PC-9 (cell line): ENCODE data around the gene CMBL. TPM values are rescaled to one million over a fixed set of nuclear protein-coding genes. Genes with fewer than 3 reads are reported as not detected.

ENCODE experiments used
- BruUV-seq: library from RNA; stranded (reverse); fragments of 400-500 nt; replicated peaks from 2 replicates; lab custom pipeline; 2021; lab: Mats Ljungman, UMichigan
- CTCF ChIA-PET: fragments of 300-600 bp; sonication (Branson Sonifier 250); formaldehyde crosslinking; loops from one replicate; lab custom pipeline; 2022; ENCODE audit warnings: antibody characterized with exemption; lab: Charles Lee
- POLR2A ChIA-PET: fragments of 300-600 bp; sonication (Branson Sonifier 250); formaldehyde crosslinking; loops from one replicate; lab custom pipeline; 2022; ENCODE audit warnings: antibody characterized with exemption; ENCODE audit not compliant: unreplicated experiment; lab: Charles Lee
- DNase-seq, 2 experiments: peaks; one replicate each; pipeline versions ENCODE4 v3.0.0 to v3.0.0-alpha.2; 2015 to 2022; ENCODE audit warnings: mixed read lengths in 1 of 2
- H2AFZ ChIP-seq: fragments of 200-600 bp; sonication (generic); 2 replicates; pipeline ENCODE4 v1.8.1; 2017; ENCODE audit warnings: antibody characterized with exemption
- H3F3A ChIP-seq: fragments of 200-600 bp; sonication (generic); 2 replicates; pipeline ENCODE4 v1.8.1; 2017; ENCODE audit warnings: antibody characterized with exemption, mild to moderate bottlenecking, low read depth; ENCODE audit not compliant: insufficient read depth
- H3K27ac ChIP-seq: fragments of 200-600 bp; sonication (generic); 2 replicates; pipeline ENCODE4 v1.6.1; 2016; ENCODE audit warnings: mixed run types
- H3K27me3 ChIP-seq: fragments of 200-600 bp; sonication (generic); 2 replicates; pipeline ENCODE4 v1.6.1; 2016; ENCODE audit warnings: low read depth, mixed run types; ENCODE audit not compliant: insufficient read depth
- H3K36me3 ChIP-seq: fragments of 200-600 bp; sonication (generic); 2 replicates; pipeline ENCODE4 v1.6.1; 2016; ENCODE audit warnings: low read depth, mixed run types
- H3K4me1 ChIP-seq: fragments of 200-600 bp; sonication (generic); replicated peaks from 2 replicates; pipeline ENCODE4 v1.6.1; 2016; ENCODE audit warnings: mixed run types; ENCODE audit not compliant: insufficient read depth
- H3K4me2 ChIP-seq: fragments of 200-600 bp; sonication (generic); 2 replicates; pipeline ENCODE4 v1.6.1; 2017; ENCODE audit warnings: mixed run types
- H3K4me3 ChIP-seq: fragments of 200-600 bp; sonication (generic); 2 replicates; pipeline ENCODE4 v1.6.1; 2016; ENCODE audit warnings: mixed run types
- H3K79me2 ChIP-seq: fragments of 200-600 bp; sonication (generic); 2 replicates; pipeline ENCODE4 v1.6.1; 2017; ENCODE audit warnings: low read depth, mixed run types
- H3K9me2 ChIP-seq: fragments of 200-600 bp; sonication (generic); 2 replicates; pipeline ENCODE4 v1.8.1; 2017; ENCODE audit warnings: mild to moderate bottlenecking; ENCODE audit not compliant: insufficient read depth
- H3K9me3 ChIP-seq: fragments of 200-600 bp; sonication (generic); 2 replicates; pipeline ENCODE4 v1.8.1; 2016; ENCODE audit warnings: low read depth; ENCODE audit not compliant: insufficient read depth
- H4K20me1 ChIP-seq: fragments of 200-600 bp; sonication (generic); 2 replicates; pipeline ENCODE4 v1.8.1; 2017; ENCODE audit not compliant: insufficient read depth
- CTCF ChIP-seq: fragments of 200-600 bp; sonication (generic); conservative IDR thresholded peaks from 2 replicates; pipeline ENCODE4 v1.6.1; 2017; ENCODE audit warnings: mixed run types, antibody characterized with exemption, mild to moderate bottlenecking, moderate library complexity
- EZH2 ChIP-seq: fragments of 200-600 bp; sonication (generic); IDR thresholded peaks from 2 replicates; pipeline ENCODE4 v1.8.0; 2017; ENCODE audit warnings: antibody characterized with exemption, low read depth
- intact Hi-C: fragments of 100-400 bp; cut with micrococcal nuclease; formaldehyde crosslinking; loops from one replicate; pipeline ENCODE4 v1.10.0; 2022; ENCODE audit not compliant: unreplicated experiment
- total RNA-seq: library from RNA; stranded (reverse); gene quantifications from 2 replicates; pipeline ENCODE4 v1.2.3, GENCODE V29; 2021

Gene CMBL
- total RNA-seq, 1 experiment from 2014 or later: 286 TPM

- no peak overlapping the region for H3K4me2 ChIP-seq
- no peaks in the 10 kb centered on the region for H3K9me3 ChIP-seq
- H3K9me2 ChIP-seq: no peaks in the 10 kb centered on the region
- H3K36me3 ChIP-seq: no peaks in the 10 kb centered on the region
- no peak for DNase-seq
- no peaks in the 10 kb centered on the region for H3K79me2 ChIP-seq
- H3F3A ChIP-seq: peaks cover 12% of the 10 kb centered on the region
- no TSS peak for BruUV-seq
- CTCF ChIA-PET: no interaction called here
- H3K27me3 ChIP-seq: no peaks in the 10 kb centered on the region
- TF ChIP-seq EZH2 (no peak), CTCF (no peak)
- no peak overlapping the region for H2AFZ ChIP-seq
- POLR2A ChIA-PET: interaction anchor here (0.6 kb wide), 2 partner anchors 8 to 21 kb away, joined by 3 to 4 read pairs; no protein-coding TSS in a partner anchor
- H3K4me3 ChIP-seq: no peak overlapping the region
- intact Hi-C loops: no loop called here
- no peaks in the 10 kb centered on the region for H4K20me1 ChIP-seq
- H3K27ac ChIP-seq: no peak overlapping the region
- peaks cover 15% of the 10 kb centered on the region for H3K4me1 ChIP-seq
Measured at GRCh38 chr5:10272053-10272874, 35.4 kb downstream of the CMBL start.

- no peak overlapping the region for H2AFZ ChIP-seq
- H3K9me2 ChIP-seq: no peaks in the 10 kb centered on the region
- peak in 1 of 2 experiments; percentile 17 for DNase-seq
- BruUV-seq: no TSS peak
- no peaks in the 10 kb centered on the region for H3K9me3 ChIP-seq
- H3K4me2 ChIP-seq: 0 out of 2 replicates have a peak overlapping the region, but pooled peaks have one; percentile 4
- intact Hi-C loops: loop anchor here (5.0 kb wide), 1 partner anchor 154 kb away; no protein-coding TSS in a partner anchor
- 0 out of 2 replicates have a peak, but pooled peaks cover 6% of the 10 kb centered on the region for H4K20me1 ChIP-seq
- peaks cover 53% of the 10 kb centered on the region for H3F3A ChIP-seq
- H3K4me1 ChIP-seq: peaks cover 33% of the 10 kb centered on the region
- ChIA-PET CTCF (no interaction called here), POLR2A (no interaction called here)
- no peak overlapping the region for H3K4me3 ChIP-seq
- H3K36me3 ChIP-seq: peaks cover 19% of the 10 kb centered on the region
- H3K27me3 ChIP-seq: no peaks in the 10 kb centered on the region
- H3K79me2 ChIP-seq: no peaks in the 10 kb centered on the region
- H3K27ac ChIP-seq: peak overlapping the region; percentile 90
- no peak for TF ChIP-seq EZH2
- TF ChIP-seq CTCF: no peak
Measured at GRCh38 chr5:10268100-10268499, 39.6 kb downstream of the CMBL start.

- no peak for TF ChIP-seq EZH2
- no peak for TF ChIP-seq CTCF
- Histone ChIP-seq H3K4me1 (peaks cover 33% of the 10 kb centered on the region), H3K27me3 (no peaks in the 10 kb centered on the region), H3K36me3 (peaks cover 30% of the 10 kb centered on the region), H3K9me2 (no peaks in the 10 kb centered on the region), H2AFZ (no peak overlapping the region), H4K20me1 (peaks cover 13% of the 10 kb centered on the region; the same call in 1 of the 2 replicates), H3K4me3 (no peak overlapping the region), H3K9me3 (no peaks in the 10 kb centered on the region), H3K27ac (peak overlapping the region; percentile 90), H3K4me2 (peak overlapping the region; percentile 47), H3F3A (peaks cover 66% of the 10 kb centered on the region), H3K79me2 (no peaks in the 10 kb centered on the region)
- DNase-seq: no peak
- ChIA-PET CTCF (interaction anchor here (1.3 kb wide), 1 partner anchor 98 kb away, joined by 4 read pairs; no protein-coding TSS in a partner anchor), POLR2A (no interaction called here)
- TSS peak; percentile 2 for BruUV-seq
- intact Hi-C loops: loop anchor here (1.0 to 5.0 kb wide), 2 partner anchors 17 to 155 kb away; partner anchors contain the start of gene CCT5
Measured at GRCh38 chr5:10266839-10267238, 40.9 kb downstream of the CMBL start.
